ENCODE measurements around the gene KIAA1755. TPM values are rescaled to one million over a fixed set of nuclear protein-coding genes. Genes with fewer than 3 reads are reported as not detected.
"Not testable (repeated sequence)": the region's sequence is repeated elsewhere in the genome, so short reads cannot be mapped to it uniquely, and the experiment has no call there.

KIAA1755 gene
- total and polyA plus RNA-seq, 10 of the 15 experiments (the other 5 are each of a cell fraction or from before 2014, with no cell fraction given): not detected

DNA sequence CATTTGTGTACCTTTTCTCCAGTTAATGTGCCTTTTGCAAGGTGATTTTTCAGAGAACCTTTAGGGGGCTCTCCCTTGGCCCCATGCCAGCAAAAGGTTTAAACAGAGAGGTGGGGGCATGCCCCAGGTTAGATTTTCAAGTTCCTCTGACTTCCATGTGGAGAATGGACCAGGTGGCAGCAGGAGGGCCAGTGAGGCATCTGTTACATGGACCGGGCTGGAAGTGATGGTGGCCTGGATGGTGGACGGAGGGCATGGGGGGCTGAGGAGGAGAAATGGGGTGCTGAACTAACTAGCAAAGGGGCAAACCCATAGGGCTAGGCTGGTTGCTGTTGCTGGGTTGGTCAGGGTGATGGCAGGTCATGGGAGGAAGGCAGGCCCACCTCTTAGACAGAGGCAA lies 22.7 kb upstream of the KIAA1755 start:
- Histone ChIP-seq H3K27ac (ENCODE audit: control insufficient read depth, insufficient read depth) (no peak overlapping the region), H3K4me1 (ENCODE audit: control insufficient read depth, insufficient read depth, low read length) (no peaks in the 10 kb centered on the region), H3K4me3 (no peak overlapping the region), H3K9me3 (replicated peaks; ENCODE audit: control insufficient read depth, insufficient read depth, low read length) (no peaks in the 10 kb centered on the region; the same call in 2 of the 3 replicates), H3K9ac (ENCODE audit: control insufficient read depth, insufficient read depth, low read length) (no peak overlapping the region), H2AFZ (ENCODE audit: control insufficient read depth, low read depth, low read length) (no peak overlapping the region), H3K79me2 (ENCODE audit: control insufficient read depth, insufficient read depth, low read length) (no peaks in the 10 kb centered on the region), H4K20me1 (ENCODE audit: control insufficient read depth, insufficient read depth) (no peaks in the 10 kb centered on the region), H3K4me2 (ENCODE audit: control insufficient read depth, insufficient read depth) (no peak overlapping the region), H3K27me3 (replicated peaks in 1 of 2; ENCODE audit: control insufficient read depth in 2 of 2, insufficient read depth in 2 of 2, low read length in 1 of 2) (no peaks in the 10 kb centered on the region), H3K36me3 (ENCODE audit: control insufficient read depth in 2 of 2, insufficient read depth in 2 of 2, low read length in 1 of 2) (no peaks in the 10 kb centered on the region)
- intact Hi-C loops (cut with micrococcal nuclease; ENCODE audit: unreplicated experiment): no loop called here
- FAIRE-seq: no peak
- RAD21 ChIA-PET (ENCODE audit: unreplicated experiment): no interaction called here
- POLR2A ChIA-PET: no interaction called here
- TF ChIP-seq ZNF217 (IDR thresholded peaks at IDR 0.05) (no peak), RAD51 (IDR thresholded peaks at IDR 0.05) (no peak)
- WGBS (ENCODE audit: insufficient coverage, insufficient replicate concordance, low lambda C conversion rate, missing lambda C conversion rate): 53% methylated on average over 2 of the region's 2 CpGs
- BruUV-seq (replicated peaks): no TSS peak
- DNase-seq (ENCODE audit: low read depth, low spot score): no peak
- CTCF ChIA-PET: no interaction called here
- in situ Hi-C loops (cut with MboI): no loop called here
- SMC1A ChIA-PET (ENCODE audit: uncharacterized antibody, unreplicated experiment): interaction anchor here (0.9 kb wide), 1 partner anchor 244 kb away, joined by 3 read pairs; no protein-coding TSS in a partner anchor
- no peak for ATAC-seq

- H3K4me1 ChIP-seq (ENCODE audit: control insufficient read depth, insufficient read depth, low read length); H3K9me3 ChIP-seq (replicated peaks; ENCODE audit: control insufficient read depth, insufficient read depth, low read length); H3K27ac ChIP-seq (ENCODE audit: control insufficient read depth, insufficient read depth); H3K27me3 ChIP-seq (replicated peaks in 1 of 2; ENCODE audit: control insufficient read depth in 2 of 2, insufficient read depth in 2 of 2, low read length in 1 of 2); FAIRE-seq; H3K36me3 ChIP-seq (ENCODE audit: control insufficient read depth in 2 of 2, insufficient read depth in 2 of 2, low read length in 1 of 2); RAD21 ChIA-PET (ENCODE audit: unreplicated experiment); H3K9ac ChIP-seq (ENCODE audit: control insufficient read depth, insufficient read depth, low read length); H3K79me2 ChIP-seq (ENCODE audit: control insufficient read depth, insufficient read depth, low read length); intact Hi-C loops (cut with micrococcal nuclease; ENCODE audit: unreplicated experiment); DNase-seq (ENCODE audit: low read depth, low spot score); H3K4me2 ChIP-seq (ENCODE audit: control insufficient read depth, insufficient read depth); H2AFZ ChIP-seq (ENCODE audit: control insufficient read depth, low read depth, low read length); BruUV-seq (replicated peaks); ATAC-seq; H4K20me1 ChIP-seq (ENCODE audit: control insufficient read depth, insufficient read depth); SMC1A ChIA-PET (ENCODE audit: uncharacterized antibody, unreplicated experiment); H3K4me3 ChIP-seq; in situ Hi-C loops (cut with MboI); POLR2A ChIA-PET: not testable (repeated sequence)
- 50% methylated on average over 6 of the region's 6 CpGs for WGBS (ENCODE audit: insufficient coverage, insufficient replicate concordance, low lambda C conversion rate, missing lambda C conversion rate)
- CTCF ChIA-PET: interaction anchor here (0.7 kb wide), 1 partner anchor 727 kb away, joined by 4 read pairs; no protein-coding TSS in a partner anchor
Measured at GRCh38 chr20:38281176-38281915, 20.8 kb upstream of the KIAA1755 start.

Data from GM12878 (cell line).